NCI-H82 (cell line): Measurements from ENCODE around the gene FGR.

Source experiments
- DNase-seq: peaks from one replicate; lab custom pipeline; 2025; lab: John Stamatoyannopoulos, UW

The FGR gene

GRCh38 chr1:27566462-27567145 lies 68.4 kb downstream of the FGR start:
- DNase-seq, result no peak

GRCh38 chr1:27564710-27565649 lies 70.0 kb downstream of the FGR start:
- no peak for DNase-seq

- DNase-seq, result no peak
Observed at GRCh38 chr1:27563591-27564471, 71.2 kb downstream of the FGR start.

GRCh38 chr1:27563341-27563590 lies 71.7 kb downstream of the FGR start:
- no peak for DNase-seq

- DNase-seq, result no peak
Observed at GRCh38 chr1:27562534-27563340, 72.2 kb downstream of the FGR start.
